Forelimb muscle (tissue), 1 donor: ENCODE data around the gene PRRT4. TPM values are rescaled to one million over a fixed set of nuclear protein-coding genes. Genes with fewer than 3 reads are reported as not detected.

Source experiments
- DNase-seq: peaks from one replicate; pipeline ENCODE4 v3.0.0-alpha.2; 2013; ENCODE audit warnings: low read depth
- polyA plus RNA-seq: library from polyadenylated mRNA; unstranded; fragments of 120-200 nt; gene quantifications from one replicate; pipeline ENCODE4 v1.2.1, GENCODE V29; 2013; ENCODE audit not compliant: insufficient read length

PRRT4 gene
- polyA plus RNA-seq, 1 donor: 30.9 TPM

DNA sequence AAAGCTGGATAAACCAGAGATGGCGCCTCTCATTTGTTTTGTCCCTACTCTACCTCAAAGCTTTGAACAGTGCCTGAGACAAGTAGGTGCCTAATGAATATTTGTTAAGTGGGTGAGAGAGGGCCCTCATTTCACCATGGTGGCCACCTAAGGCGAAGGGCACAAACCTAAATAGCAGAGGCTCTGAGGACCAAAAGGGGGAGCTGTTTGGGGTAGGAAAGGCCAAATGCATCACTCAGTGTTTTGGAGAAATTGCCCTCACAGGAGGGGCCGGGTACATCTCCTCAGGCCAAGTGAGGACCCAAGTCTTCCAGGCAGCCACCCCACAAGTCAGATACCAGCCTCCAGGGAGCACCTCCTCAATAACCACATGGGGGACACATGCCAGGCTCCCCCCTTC is 34.3 kb upstream of the PRRT4 start:
- no peak for DNase-seq

DNA sequence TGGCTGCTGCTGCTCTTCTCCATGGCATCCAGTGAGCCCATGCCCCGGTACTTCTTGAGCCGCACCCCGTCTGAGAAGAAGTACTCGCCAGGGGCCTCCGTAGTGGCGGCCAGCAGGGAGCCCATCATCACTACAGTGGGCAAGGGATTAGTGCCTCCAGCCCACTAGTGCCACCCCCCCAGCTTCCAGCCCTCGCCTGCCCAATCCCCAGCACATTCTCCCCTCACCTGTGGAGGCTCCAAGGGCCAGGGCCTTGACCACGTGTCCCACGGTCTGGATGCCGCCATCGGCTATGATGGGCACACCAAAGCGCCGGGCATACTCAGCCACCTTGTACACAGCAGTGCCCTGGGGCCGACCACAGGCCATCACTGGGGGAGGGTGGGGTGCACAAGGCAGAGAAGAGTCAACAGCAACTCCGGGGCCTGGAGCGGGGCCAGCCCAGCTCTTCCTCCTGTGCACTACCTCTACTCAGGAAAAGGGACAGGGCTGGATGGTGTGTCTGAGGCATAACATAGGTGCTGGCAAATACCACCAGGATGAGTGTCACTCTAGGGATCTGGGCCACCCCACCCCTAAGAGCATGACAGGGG is 33.5 kb upstream of the PRRT4 start:
- no peak for DNase-seq

DNA sequence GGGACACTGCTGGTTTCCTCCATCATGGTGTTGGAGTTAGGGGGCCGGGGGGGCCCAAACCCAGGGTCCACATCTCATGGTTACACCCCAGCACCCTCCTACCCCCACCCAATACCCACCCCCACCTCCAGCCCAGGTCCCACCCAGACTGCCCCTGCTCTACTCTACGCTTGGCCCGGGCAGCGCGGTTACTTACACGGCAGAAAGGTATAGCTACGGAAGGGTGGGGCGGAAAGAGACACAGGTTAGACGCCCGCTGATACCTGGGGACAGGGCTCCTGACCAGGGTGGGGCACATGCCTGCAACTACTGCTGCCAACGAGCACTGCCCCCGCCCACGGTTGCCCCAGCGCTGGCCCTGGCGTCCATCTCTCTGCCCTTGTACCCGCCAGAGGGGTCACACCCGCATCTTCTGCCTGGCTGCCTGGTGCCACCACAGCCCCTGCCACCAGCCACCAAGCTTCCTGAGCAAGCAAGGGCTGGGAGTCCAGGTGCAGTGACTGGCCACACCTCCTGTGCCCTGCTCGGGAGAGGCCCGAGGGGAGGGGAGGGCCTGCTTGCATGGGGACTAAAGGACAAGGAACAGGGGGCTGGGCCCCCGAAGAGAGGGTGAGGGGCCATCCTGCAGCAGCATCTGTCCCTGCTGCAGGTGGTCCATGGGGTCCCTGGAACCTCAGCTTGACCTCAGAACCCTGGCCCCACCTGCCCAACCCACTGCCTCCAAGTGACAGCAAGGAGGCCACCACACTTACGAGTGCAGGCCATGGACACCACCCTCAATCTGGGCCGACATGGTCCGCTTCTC is 32.2 kb upstream of the PRRT4 start:
- no peak for DNase-seq

DNA sequence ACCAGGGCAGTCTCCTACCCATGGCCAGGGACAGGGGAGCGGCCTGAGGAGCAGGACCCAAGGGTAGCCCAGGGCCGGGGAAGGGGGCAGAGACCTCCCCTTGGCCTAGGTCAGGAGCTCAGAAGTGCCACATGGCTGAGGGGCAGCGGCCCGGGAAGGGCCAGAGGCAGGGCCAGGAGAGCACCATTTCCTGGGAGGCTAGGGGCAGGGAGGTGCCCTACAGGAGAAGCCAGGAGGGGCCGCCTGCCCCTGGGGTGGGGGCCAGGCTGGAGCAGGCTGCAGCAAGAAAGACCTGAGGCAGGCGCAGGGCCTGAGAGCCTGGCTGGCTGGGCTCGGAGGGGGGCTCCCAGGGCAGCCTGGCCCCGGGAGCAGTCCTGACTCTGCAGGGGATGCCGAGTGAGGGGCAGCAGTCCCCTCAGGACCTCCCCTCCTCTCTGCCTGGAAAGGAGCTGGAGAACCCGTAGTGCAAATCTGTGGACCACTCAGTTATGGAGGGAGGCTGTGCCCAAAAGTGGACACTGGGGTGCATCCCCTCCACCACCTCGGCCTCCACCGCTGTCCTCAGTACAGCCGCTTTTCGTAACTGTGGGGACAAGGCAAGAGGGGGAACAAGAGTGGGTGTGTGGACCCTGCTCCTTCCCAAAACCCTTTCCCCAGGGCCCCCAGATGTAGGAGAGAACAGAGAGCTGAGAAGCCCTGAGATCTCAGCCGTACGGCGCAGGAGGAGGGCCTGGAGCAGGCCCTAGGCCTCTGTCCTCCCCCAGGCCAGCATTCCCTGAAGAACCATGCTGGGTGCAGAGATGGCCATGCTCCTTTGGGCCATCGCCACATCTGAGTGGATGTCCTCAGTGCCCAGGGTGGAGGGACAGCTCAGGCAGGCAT is 31.2 kb upstream of the PRRT4 start:
- DNase-seq: no peak

DNA sequence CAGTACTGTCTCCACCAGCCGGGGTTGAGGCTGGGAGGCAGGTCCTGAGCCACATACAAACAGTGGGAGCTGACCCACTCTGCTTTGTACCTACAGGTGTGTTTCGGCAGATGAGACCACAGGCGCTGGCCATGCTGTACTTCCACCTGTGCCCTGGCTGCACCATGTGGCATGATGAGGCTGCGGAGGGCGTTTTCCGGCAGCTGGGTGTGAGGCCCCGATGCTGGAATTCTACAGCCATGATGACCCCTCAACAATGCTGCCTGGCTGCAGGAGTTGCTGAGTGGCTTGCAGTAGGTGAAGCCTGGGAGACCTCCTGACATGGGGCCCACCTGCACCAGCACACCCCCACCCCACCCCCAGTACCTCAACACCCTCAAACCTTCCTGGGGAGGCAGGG is 30.3 kb upstream of the PRRT4 start:
- no peak for DNase-seq

DNA sequence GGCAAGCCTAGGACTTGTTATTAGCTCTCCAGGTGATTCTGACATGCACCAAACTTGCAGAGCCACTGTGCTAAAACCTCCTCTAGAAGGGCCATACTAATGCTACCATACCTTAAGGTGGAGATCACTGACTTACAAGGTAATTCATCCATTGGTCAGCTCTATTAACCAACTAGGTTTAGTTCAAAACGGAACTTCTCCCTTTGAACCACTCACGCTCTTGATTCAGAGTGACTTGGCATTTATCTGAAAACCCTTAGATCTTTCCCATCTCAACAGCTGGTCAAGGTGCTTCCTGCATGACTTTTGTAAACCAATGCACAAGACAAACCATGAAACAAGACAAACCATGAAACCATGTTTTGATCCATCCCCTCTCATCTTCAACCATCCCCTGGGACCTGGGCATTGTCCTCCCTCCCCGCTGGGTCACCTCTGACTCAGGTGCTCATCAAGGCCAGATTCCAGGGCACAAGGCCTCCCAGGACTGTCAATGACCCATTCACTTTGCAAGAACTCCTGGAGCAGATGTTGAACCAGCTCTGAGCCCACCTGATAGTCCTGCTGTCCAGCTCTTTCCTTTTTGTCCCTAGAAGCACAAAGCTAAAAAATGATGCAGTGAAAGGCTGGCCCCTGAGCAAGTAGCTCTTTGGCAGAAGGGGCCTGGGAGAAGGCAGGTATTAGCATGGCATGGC is 29.5 kb upstream of the PRRT4 start:
- no peak for DNase-seq

DNA sequence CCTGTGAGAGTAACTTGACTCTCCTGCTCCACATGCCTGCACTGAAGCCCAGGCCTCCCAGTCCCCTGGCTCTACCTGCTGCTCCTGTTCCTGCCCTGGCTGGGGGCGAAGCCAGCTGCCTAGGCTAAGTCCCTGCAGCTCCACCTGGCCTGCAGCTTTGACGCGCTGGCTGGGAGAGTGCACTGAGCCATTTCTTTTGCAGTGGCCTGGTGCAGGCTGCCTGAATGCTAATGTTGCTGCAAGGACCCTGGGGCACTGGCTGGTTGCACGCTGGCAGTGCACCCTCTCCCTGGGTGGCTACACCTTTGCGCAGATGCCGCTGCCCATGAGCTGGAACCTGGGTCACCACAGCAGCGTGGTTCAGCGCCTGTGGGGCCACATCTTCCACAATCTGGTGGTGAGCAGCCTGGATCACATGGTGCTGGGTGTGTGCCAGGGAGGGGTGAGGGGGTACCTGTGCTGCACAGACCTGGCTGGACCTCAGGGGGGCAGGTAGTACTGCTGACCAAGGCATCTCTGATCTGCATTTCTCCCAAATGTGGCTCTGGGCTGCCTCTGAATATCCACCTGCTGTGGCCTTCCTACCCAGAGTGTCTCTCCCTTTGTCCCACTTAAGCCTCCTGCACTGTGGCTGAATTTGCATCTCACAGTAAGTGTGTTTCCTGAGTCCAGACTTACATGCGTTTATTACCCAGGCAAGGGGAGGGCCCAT is 28.3 kb upstream of the PRRT4 start:
- DNase-seq: no peak

DNA sequence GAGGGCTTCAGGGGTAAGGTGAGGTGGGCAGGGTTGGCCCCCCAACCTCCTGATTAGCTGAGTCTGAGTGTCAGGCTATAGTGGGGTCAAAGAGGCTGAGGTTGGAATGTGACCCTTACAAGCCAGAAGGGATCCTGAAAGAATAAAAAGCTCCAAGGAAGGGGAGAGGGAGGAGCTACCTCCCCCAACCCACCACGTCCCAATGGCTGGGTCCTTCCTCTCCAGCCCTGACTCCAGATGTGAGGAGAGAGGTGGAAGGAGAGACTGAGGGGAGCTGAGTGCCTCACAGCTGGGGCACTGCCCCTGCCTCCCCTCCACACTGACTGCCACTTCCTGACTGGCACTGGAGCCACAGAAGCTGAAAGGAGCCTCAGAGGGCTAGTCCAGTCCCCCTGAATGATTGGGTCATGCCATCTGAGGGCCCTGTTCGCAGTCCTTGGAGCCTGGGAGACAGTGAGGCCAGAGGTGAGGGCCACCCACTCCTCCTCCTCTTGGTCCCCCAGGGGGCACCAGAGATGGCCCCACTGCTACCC is 27.7 kb upstream of the PRRT4 start:
- no peak for DNase-seq

DNA sequence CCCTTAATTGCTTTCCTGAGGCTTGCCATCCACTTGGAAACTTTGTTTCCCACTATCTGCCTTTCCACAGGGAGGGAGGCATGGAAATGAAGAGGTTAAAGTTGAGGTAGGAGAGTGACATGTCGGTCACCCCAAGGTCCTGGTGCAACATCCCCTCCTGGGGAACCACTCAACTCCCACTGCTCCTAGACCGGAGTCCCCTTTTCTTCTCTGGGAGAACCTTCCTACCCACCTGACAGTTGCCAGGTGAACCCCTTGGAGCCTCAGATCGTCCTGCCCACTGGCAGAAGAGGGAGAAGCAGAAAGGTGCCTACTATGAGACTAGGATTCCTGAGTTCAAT is 26.6 kb upstream of the PRRT4 start:
- DNase-seq: no peak

DNA sequence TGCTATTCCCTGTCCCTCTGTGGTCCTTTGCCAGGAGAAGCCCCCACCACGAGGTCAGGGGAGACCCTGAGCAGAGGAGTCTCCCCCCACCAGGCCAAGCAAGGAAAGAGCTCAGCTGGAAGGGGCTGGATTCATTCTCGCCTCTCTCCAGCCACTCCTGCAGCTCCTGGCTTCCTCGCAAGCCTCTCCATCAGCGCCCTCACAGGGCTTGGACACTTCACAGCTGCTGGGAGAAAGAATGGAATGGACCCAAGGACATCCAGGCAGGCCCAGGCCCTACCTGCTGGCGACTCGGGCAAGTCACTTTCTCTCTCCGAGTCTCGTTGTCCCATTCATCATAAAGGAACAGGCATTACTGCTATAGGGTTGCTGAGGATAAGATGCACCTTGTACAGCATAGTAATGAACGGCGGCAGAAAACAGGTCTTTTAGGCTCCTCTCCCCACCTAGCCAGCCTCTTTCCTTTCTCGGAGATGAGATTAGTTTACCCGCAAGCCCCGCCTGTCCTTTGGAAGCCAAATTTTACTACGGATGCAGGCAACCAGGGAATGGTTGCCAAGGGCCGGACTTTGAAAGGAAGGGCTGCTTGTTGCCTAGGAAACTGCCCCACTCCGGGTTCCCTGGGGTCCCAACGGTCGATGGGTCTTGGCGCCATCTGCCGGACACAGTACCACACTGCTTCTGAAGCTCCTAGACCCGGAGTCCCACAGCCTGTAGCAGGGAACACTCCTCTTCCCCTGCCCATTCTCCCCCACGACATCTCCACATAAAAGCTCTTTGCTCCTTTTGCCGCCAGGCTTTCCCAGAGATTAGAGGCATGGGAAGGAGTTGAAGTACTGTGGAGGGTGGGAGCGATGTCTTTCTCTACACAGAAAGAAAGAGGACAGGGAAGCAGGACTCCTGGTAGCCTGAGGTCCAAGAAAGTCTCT is 26.0 kb upstream of the PRRT4 start:
- DNase-seq: peak; percentile 29

DNA sequence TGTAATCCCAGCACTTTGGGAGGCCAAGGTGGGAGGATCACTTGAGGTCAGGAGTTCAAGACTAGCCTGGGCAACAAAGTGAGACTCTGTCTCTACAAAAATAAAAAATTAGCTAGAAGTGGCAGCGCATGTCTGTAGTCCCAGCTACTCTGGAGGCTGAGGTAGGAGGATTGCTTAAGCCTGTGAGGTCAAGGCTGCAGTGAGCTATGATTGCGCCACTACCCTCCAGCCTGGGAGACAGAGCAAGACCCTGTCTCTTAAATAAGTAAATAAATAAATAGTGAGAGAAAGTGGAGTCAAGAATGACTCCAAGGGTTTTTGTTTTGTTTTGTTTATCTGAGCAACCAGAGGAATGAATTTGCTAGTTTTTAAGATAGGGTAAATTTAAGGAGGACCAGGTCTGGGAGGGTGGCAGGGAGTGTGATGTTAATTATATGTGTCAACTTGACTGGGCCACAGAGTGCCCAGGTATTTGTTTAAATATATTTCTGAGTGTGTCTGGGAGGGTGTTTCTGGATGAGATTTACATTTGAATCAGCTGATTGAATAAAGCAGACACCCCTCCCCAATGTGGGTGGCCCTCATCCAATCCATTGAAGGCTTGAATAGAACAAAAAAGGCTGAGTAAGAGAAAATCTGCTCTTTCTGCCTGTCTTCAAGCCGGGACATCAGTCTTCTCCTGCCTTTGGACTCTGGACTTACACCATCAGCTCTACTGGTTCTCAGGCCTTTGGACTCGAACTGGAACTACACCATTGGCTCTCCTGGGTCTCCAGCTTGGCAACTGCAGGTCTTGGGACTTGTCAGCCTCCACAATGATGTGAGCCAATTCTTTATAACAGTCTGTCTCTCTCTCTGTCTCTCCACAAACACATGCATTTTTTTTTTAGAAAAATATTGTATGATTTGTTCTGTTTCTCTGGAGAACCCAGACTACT is 24.8 kb upstream of the PRRT4 start:
- no peak for DNase-seq

DNA sequence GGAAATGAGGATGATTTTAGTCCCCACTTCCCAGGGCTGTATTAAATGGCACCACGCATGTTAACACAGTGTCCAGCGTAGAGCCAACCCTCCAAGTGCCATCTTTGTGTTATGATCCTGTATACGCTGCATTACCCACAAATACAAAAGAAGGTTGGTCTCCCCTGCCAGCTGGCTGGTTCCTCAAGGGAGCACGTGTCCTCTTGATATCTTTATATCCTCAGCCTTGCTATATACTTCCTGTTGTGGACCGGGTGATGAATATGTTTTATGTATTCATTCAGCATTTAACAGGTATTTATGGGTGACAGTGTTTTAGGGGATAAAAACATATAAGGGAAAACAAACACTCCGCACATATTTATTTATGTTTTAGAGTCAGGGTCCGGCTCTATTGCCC is 23.2 kb upstream of the PRRT4 start:
- no peak for DNase-seq

DNA sequence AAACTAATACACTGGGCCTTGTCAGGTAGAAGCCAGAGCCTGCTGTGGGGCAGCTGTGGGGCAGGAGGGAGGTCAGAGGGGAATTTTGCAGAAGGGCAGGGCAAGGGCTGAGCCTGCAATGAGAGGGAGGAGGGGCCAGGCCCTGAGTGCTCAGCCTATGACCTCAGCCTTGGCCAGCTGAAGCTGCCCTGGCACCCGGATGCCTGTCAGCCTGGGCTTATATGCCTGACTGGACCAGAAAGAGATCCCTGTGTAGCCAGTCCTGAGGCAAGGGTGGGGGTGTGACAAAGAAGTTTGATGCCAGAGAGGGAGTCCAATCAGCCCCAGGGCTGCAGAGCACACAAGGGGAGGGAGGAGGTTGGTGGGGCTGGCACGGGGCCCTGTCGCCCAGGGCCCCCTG is 22.3 kb upstream of the PRRT4 start:
- no peak for DNase-seq

DNA sequence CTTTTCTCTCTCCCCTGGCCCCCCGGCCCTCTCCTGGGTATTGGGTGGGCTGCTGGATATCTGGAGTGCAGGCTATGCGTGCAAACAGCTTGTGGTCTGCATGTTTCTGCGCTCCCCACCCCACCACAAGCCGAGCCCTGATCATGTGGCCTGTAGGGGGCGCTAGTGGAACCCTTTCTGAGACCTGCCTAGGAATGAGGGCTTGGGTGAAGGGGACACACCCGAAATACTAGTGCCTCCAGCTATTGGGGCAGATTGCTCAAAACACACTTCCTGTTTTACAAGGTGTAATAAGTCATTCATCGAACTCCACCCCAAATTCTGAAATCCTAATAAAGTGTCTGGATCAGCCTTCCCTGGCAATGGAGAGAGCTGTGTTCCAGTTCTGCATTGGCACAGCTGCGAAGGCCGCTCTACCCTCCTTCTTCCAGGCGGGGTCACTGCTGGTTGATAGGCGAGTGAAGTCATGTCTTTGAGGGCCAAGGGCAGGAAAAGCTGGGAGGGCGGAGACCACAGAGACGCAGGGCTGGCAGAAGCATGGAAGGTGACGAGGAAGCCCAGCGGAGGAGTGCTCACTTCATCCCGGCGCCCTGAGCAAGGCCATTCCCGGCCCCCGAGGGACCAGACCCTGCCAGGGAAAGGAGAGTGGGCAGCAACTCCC is 19.8 kb upstream of the PRRT4 start:
- no peak for DNase-seq

DNA sequence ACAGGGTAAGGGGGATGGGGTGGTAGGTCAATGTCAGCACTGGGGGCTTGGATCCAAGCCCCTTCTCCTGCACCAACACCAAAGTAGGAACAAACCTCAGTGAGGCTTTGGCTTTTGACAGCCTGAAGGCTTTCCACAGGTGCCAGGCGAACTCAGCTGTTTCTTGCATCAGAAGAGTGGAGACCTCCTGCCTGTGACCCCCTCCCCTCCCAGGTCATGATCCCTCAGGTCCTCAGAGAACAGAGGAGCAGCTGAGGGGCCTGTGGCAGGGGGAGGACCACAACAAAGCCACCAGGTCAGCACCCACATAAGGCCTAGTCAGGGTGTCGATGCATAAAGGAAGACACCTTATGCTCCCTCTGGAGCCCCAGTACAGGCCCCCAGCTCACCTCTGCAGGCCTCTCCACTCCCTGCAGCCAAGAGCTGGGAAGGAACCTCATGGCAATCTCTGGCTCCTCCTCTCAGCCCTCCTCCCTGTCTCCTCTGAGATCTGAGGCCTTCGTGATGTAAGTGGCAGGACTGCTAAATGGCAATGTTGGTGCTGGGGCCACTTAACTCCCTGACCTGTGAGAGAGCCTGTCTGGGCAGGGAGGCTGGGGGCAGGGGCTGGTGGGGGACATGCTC is 19.1 kb upstream of the PRRT4 start:
- no peak for DNase-seq

DNA sequence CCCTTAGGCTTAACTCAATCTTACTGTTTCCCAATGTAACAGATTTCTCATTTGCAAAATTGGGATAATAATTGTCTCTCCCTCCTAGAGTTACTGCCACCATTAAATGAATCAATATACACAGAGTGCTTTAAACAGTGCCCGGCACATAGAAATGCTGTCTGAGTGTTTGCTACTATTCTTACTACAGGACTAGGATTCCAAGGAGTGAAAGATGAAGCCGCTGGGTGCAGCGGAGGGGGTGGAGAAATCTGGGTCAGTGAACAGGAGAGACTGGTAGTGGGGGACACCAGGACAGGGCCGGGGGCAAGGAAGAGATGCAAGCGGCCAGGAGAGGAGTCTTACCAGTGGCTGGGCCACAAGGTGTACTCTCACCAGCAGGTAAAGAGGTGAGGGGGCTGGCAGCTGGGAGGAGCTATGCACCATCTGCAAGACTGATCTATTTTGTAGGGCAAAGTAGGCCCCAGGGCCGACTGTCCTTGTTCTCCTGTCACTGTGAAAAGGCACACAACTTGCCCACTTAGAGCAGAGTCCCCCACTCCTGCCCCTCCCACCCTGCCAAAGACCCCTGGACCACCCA is 18.5 kb upstream of the PRRT4 start:
- DNase-seq: no peak

DNA sequence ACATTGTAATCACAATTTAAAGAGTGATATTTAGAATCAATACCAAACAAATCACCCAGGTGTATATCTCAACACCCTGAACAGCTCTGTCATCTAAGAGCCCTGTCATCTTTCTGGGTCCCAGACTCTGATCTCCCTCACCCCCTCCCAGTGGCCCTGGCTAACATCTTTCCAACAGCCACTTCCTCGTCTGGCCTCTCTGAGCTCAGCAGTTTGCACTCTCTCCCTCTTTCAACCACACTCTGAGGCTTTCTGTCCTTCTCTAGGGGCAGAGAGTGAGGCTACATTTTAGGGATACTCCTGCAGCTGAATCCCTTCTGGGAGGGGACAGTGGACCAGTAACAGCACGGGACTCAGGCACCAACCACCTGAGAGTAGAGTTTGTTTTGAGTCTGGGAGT is 17.1 kb upstream of the PRRT4 start:
- no peak for DNase-seq

DNA sequence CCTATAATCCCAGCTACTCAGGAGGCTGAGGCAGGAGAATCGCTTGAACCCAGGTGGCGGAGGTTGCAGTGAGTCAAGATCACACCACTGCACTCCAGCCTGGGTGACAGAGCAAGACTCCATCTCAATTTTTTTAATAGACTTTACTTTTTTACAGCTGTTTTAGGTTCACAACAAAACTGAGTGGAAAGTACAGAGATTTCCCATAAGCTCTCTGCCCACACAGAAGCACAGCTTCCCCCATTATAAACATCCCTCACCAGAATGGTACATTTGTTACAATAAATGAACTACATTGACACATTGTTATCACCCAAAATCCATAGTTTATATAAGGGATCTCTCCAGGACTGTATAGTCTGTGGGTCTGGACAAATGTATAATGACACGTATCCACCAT is 14.6 kb upstream of the PRRT4 start:
- DNase-seq: no peak
